ENCODE data around the gene SLC6A7.

- TF ChIP-seq CTCF (IDR thresholded peaks at IDR 0.05) (no peak), NRF1 (IDR thresholded peaks at IDR 0.05; ENCODE audit: low read depth, low read length) (no peak), FOXM1 (IDR thresholded peaks at IDR 0.05; ENCODE audit: low read depth) (no peak), YY1 (IDR thresholded peaks at IDR 0.05; ENCODE audit: low read depth) (no peak), POLR2AphosphoS5 (IDR thresholded peaks at IDR 0.05; ENCODE audit: low read depth, low read length) (no peak)
Measured at GRCh38 chr5:150189728-150190502, at the start of gene SLC6A7.
